Measurements from ENCODE around the gene CACNA1C. TPM values are rescaled to one million over a fixed set of nuclear protein-coding genes. Genes with fewer than 3 reads are reported as not detected.

Gene CACNA1C
- total RNA-seq, 4 donors from 2014 or later = 2.0 to 4.2 (median 2.5) TPM

DNA sequence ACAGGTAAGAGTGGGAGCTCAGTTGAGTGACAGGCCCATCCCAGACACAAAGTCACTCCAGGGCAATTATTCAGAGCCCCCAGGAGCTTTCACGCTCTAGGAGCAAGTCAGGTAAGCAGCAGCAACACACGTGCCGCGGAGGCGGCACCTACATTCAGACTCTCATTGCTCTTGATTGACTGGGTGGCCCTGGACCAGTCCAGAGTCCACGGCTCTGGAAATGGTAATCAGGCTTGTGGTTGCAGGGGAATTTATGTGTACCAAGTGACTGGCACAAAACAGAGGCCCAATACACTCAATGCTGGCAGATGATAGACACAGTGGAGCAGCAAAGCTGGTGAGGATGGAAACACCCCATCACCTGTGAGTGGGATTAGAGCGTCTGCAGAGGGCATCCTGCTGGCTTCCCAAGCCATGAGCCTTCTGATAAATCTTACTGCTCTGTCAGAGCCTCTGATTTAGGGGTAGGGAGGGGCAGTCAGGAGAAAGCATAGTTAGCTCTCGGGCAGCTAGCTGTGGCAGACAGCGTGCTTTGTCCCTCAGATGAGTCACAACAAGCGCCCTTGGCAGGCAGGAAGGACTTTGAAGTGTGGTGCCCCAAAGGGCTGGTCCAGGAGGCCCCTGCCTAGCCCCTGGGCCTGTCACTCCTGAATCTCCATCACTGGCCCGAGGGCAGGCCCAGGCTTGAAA lies 344.7 kb downstream of the CACNA1C start:
- Histone ChIP-seq H3K9me3 (no peaks in the 10 kb centered on the region), H3K4me1 (peaks cover 20 to 31% of the 10 kb centered on the region in 2 donors), H3K27ac (no peak overlapping the region), H3K36me3 (no peaks in the 10 kb centered on the region), H3K4me3 (replicated peaks in 1 of 3) (no peak overlapping the region), H3K27me3 (no peaks in the 10 kb centered on the region)
- TF ChIP-seq, protein P1, sequence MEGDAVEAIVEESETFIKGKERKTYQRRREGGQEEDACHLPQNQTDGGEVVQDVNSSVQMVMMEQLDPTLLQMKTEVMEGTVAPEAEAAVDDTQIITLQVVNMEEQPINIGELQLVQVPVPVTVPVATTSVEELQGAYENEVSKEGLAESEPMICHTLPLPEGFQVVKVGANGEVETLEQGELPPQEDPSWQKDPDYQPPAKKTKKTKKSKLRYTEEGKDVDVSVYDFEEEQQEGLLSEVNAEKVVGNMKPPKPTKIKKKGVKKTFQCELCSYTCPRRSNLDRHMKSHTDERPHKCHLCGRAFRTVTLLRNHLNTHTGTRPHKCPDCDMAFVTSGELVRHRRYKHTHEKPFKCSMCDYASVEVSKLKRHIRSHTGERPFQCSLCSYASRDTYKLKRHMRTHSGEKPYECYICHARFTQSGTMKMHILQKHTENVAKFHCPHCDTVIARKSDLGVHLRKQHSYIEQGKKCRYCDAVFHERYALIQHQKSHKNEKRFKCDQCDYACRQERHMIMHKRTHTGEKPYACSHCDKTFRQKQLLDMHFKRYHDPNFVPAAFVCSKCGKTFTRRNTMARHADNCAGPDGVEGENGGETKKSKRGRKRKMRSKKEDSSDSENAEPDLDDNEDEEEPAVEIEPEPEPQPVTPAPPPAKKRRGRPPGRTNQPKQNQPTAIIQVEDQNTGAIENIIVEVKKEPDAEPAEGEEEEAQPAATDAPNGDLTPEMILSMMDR (IDR thresholded peaks at IDR 0.05) = no peak
- TF ChIP-seq POLR2A (IDR thresholded peaks at IDR 0.05) = no peak
- 96 to 97% methylated on average over 7 to 11 of the region's 11 CpGs for WGBS, 2 donors
- intact Hi-C loops (cut with DNase I) = no loop called here
- no peak for DNase-seq

DNA sequence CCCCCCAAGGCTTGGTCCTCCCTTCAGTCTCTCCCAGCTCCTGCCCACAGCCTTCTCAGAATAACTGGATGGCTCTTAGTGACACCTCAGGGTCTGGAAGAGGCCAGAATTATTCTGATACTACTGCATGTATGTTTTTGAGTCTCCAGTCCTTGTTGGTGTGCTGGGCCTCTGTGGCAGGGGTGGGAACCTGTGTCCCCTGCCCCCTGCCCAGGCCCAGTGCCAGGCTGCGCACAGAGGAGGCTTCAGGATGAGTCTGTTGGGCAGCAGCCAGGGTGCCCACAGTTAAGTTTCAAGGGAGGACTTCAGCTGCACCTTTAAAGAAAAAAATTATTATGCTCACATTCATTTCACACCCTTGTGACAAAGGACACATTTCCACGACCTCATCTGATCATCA lies 348.3 kb downstream of the CACNA1C start:
- intact Hi-C loops (cut with DNase I) = no loop called here
- Histone ChIP-seq H3K4me1 (peaks cover 9 to 15% of the 10 kb centered on the region in 2 donors), H3K27me3 (no peaks in the 10 kb centered on the region), H3K27ac (no peak overlapping the region), H3K9me3 (no peaks in the 10 kb centered on the region), H3K36me3 (no peaks in the 10 kb centered on the region), H3K4me3 (replicated peaks in 1 of 3) (no peak overlapping the region)
- no peak for DNase-seq
- TF ChIP-seq, protein P1 (IDR thresholded peaks at IDR 0.05) = no peak
- TF ChIP-seq POLR2A (IDR thresholded peaks at IDR 0.05) = no peak
- 93% methylated on average over 2 of the region's 2 CpGs for WGBS, 2 donors

DNA sequence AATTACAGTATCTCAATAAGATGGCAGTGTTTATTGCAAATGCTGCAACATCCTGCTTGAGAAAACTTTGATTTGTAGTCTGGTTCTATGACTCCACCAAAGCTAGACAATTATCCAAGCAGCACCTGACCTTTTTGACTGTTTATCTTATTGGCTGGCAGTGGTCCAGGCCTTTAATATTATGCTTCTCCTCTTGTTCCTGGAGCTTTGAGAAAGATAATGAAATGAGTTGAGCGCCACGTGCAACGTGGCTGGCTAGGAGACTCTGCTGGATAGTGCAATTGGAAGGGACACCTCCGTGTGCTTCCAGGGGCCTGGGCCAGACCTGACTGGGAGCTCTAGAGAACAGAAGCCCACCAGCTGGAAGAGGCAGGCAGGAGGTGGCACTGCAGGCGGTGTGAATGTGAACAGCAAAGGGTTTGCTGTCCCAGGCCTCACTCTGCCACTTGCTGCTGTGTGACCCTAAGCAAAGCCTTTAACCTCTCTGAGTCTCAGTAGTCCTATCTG lies 349.3 kb downstream of the CACNA1C start:
- no peaks in the 10 kb centered on the region for H3K9me3 ChIP-seq
- H3K36me3 ChIP-seq = no peaks in the 10 kb centered on the region
- no peaks in the 10 kb centered on the region for H3K27me3 ChIP-seq
- no peak for DNase-seq
- TF ChIP-seq POLR2A (IDR thresholded peaks at IDR 0.05) = no peak
- TF ChIP-seq, protein P1 (IDR thresholded peaks at IDR 0.05) = no peak
- WGBS, 2 donors = 78 to 82% methylated on average over 5 of the region's 5 CpGs
- H3K27ac ChIP-seq = no peak overlapping the region
- intact Hi-C loops (cut with DNase I) = no loop called here
- no peak overlapping the region for H3K4me3 ChIP-seq (replicated peaks in 1 of 3)
- H3K4me1 ChIP-seq = peaks cover 0 to 4% of the 10 kb centered on the region in 2 donors

DNA sequence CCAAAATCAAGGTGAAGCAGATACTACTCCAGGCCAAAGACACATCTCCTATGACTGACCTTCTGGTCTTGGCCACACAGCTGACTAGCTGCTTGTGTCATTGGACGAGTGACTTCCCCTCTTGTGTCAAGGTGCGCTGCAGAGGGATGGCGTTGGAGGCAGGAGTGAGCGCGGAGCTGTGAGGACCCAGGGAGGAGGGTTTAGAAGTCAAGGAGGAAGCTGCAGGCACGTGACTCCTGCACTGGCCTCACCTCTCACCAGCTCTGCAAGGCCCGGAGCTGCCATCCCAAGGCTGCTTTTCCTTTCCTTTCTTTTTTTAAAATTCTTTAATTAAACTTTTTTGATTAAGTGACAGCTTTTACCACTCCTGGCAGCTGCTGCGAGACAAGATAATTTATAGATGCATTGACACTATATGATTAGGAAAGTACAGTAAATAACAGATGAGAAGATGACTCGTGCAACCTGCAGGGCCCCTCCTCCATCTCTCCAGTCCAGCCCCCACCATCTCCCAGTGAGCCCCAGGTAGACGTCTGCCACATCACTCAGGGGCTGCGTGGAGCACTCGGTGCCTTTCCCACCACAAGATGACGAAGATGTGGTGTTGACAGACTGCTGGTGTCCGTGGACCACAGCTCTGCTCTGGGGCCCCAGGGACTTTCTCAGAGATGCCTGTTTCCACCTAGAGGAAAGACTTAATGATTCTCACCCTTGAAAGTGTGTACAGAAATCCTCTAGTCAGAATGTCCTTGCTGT lies 350.6 kb downstream of the CACNA1C start:
- H3K4me1 ChIP-seq = no peaks in the 10 kb centered on the region
- TF ChIP-seq, protein P1 (IDR thresholded peaks at IDR 0.05) = no peak
- TF ChIP-seq POLR2A (IDR thresholded peaks at IDR 0.05) = no peak
- 92 to 95% methylated on average over 14 of the region's 14 CpGs for WGBS, 2 donors
- H3K27ac ChIP-seq = no peak overlapping the region
- H3K36me3 ChIP-seq = no peaks in the 10 kb centered on the region
- intact Hi-C loops (cut with DNase I) = no loop called here
- DNase-seq = no peak
- H3K9me3 ChIP-seq = no peaks in the 10 kb centered on the region
- no peaks in the 10 kb centered on the region for H3K27me3 ChIP-seq
- H3K4me3 ChIP-seq (replicated peaks in 1 of 3) = no peak overlapping the region

DNA sequence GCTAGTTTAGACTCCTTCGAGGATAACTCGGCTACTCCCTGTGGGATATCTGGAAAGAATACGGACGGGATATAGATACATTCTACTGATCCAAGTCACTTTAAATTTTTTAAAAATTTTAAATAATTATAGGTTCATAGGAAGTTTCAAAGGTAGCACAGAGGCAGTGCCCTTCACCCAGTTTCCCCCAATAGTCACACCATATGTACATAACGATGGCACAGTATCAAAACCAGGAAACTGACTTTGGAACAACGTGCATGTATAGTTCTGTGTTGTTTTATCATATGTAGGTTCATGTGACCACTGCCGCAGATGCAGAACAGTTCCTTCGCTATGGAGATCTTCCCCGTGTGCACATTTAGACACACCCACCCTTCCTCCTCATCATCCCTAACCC lies 352.3 kb downstream of the CACNA1C start:
- no peaks in the 10 kb centered on the region for H3K4me1 ChIP-seq
- TF ChIP-seq, protein P1 (IDR thresholded peaks at IDR 0.05) = no peak
- no peak for TF ChIP-seq POLR2A (IDR thresholded peaks at IDR 0.05)
- intact Hi-C loops (cut with DNase I) = no loop called here
- WGBS, 2 donors = 83 to 85% methylated on average over 9 of the region's 9 CpGs
- H3K36me3 ChIP-seq = no peaks in the 10 kb centered on the region
- H3K27ac ChIP-seq = no peak overlapping the region
- H3K4me3 ChIP-seq (replicated peaks in 1 of 3) = no peak overlapping the region
- no peaks in the 10 kb centered on the region for H3K27me3 ChIP-seq
- H3K9me3 ChIP-seq = no peaks in the 10 kb centered on the region
- no peak for DNase-seq
